Measurements from ENCODE around the gene CD82. TPM values are rescaled to one million over a fixed set of nuclear protein-coding genes. Genes with fewer than 3 reads are reported as not detected.
A peak's percentile ranks its signal among the peaks of the same experiment; 100 is the strongest.

Gene CD82
- total and polyA plus RNA-seq, 12 donors: 2.3 to 53.4 (median 17.8) TPM

- no peaks in the 10 kb centered on the region for H3K4me1 ChIP-seq (replicated peaks in 1 of 2)
- no peaks in the 10 kb centered on the region for H3K9me3 ChIP-seq (replicated peaks in 1 of 3)
- no peaks in the 10 kb centered on the region for H3K27me3 ChIP-seq
- TF ChIP-seq CTCF (IDR thresholded peaks at IDR 0.05) (no peak), POLR2A (IDR thresholded peaks at IDR 0.05) (no peak)
- H3K36me3 ChIP-seq (replicated peaks in 1 of 2): no peaks in the 10 kb centered on the region
- intact Hi-C loops (cut with DNase I): loop anchor here (10.0 kb wide), 2 partner anchors 345 to 365 kb away; no protein-coding TSS in a partner anchor
- 74 to 81% (median 77%) methylated on average over 8 of the region's 8 CpGs for WGBS, 4 donors
- DNase-seq: no peak
- no peak overlapping the region for H3K27ac ChIP-seq
- no peak overlapping the region for H3K4me3 ChIP-seq
Observed at GRCh38 chr11:44550123-44550522, 15.3 kb upstream of the CD82 start.

GRCh38 chr11:44551456-44552139 is 13.9 kb upstream of the CD82 start:
- Histone ChIP-seq H3K36me3 (replicated peaks in 1 of 2) (no peaks in the 10 kb centered on the region), H3K9me3 (replicated peaks in 1 of 3) (no peaks in the 10 kb centered on the region), H3K27ac (no peak overlapping the region), H3K27me3 (no peaks in the 10 kb centered on the region), H3K4me3 (no peak overlapping the region), H3K4me1 (replicated peaks in 1 of 2) (peaks cover 0 to under 1% of the 10 kb centered on the region in 2 donors)
- WGBS, 4 donors: 91 to 96% (median 94%) methylated on average over 4 of the region's 4 CpGs
- no peak for DNase-seq
- TF ChIP-seq POLR2A (IDR thresholded peaks at IDR 0.05): no peak
- no peak for TF ChIP-seq CTCF (IDR thresholded peaks at IDR 0.05)
- intact Hi-C loops (cut with DNase I): loop anchor here (10.0 kb wide), 2 partner anchors 343 to 363 kb away; no protein-coding TSS in a partner anchor

- DNase-seq: no peak
- 88 to 100% (median 92%) methylated on average over 2 to 5 of the region's 5 CpGs for WGBS, 4 donors
- intact Hi-C loops (cut with DNase I): loop anchor here (10.0 kb wide), 2 partner anchors 340 to 360 kb away; no protein-coding TSS in a partner anchor
- H3K27ac ChIP-seq: no peak overlapping the region
- no peaks in the 10 kb centered on the region for H3K9me3 ChIP-seq (replicated peaks in 1 of 3)
- H3K36me3 ChIP-seq (replicated peaks in 1 of 2): no peaks in the 10 kb centered on the region
- TF ChIP-seq CTCF (IDR thresholded peaks at IDR 0.05): no peak
- TF ChIP-seq POLR2A (IDR thresholded peaks at IDR 0.05): no peak
- H3K4me1 ChIP-seq (replicated peaks in 1 of 2): peaks cover 0 to 7% of the 10 kb centered on the region in 2 donors
- no peaks in the 10 kb centered on the region for H3K27me3 ChIP-seq
- H3K4me3 ChIP-seq: no peak overlapping the region
Observed at GRCh38 chr11:44555031-44555800, 10.2 kb upstream of the CD82 start.

GRCh38 chr11:44556735-44557409 is 8.6 kb upstream of the CD82 start:
- Histone ChIP-seq H3K4me3 (no peak overlapping the region), H3K27ac (peak overlapping the region in 3 of 5 donors; percentile 9 to 53 (median 33)), H3K4me1 (replicated peaks in 1 of 2) (peaks cover 0 to 12% of the 10 kb centered on the region in 2 donors), H3K27me3 (no peaks in the 10 kb centered on the region), H3K9me3 (replicated peaks in 1 of 3) (no peaks in the 10 kb centered on the region), H3K36me3 (replicated peaks in 1 of 2) (no peaks in the 10 kb centered on the region)
- TF ChIP-seq CTCF (IDR thresholded peaks at IDR 0.05) (peak; percentile 51 to 97 (median 87)), POLR2A (IDR thresholded peaks at IDR 0.05) (no peak)
- intact Hi-C loops (cut with DNase I): loop anchor here (2.0 to 10.0 kb wide), 3 partner anchors 60 to 358 kb away; no protein-coding TSS in a partner anchor
- DNase-seq: peak; percentile 63 to 87 (median 76)
- 21 to 27% (median 22%) methylated on average over 8 to 11 of the region's 11 CpGs for WGBS, 4 donors
